NOMO-1 (cell line): ENCODE measurements around the gene ACOD1.

Source experiments
- DNase-seq, 2 experiments: peaks; one replicate each; lab custom pipeline; 2025; ENCODE audit not compliant: unreplicated experiment in 2 of 2; lab: John Stamatoyannopoulos, UW

ACOD1 gene

GRCh38 chr13:76983676-76984075 is 35.4 kb downstream of the ACOD1 start:
- DNase-seq, result no peak

GRCh38 chr13:76991432-76991795 is 43.1 kb downstream of the ACOD1 start:
- no peak for DNase-seq

- DNase-seq, result peak; percentile 90 to 98
These were observed 43.7 kb downstream of the ACOD1 start, which contains the start of gene CLN5 for GRCh38 chr13:76991796-76992547. Gene CLN5, plus strand, starts transcription at chr13:76992081. Its CDS starts 18 bp downstream, at chr13:76992099.

- DNase-seq, result peak in 1 of 2 experiments; percentile 49
These were observed 44.3 kb downstream of the ACOD1 start for GRCh38 chr13:76992548-76993001.

- DNase-seq, result no peak
These were observed 44.7 kb downstream of the ACOD1 start for GRCh38 chr13:76993021-76993420.

GRCh38 chr13:76993473-76993872 is 45.2 kb downstream of the ACOD1 start:
- DNase-seq, result no peak

- DNase-seq, result no peak
These were observed 46.0 kb downstream of the ACOD1 start for GRCh38 chr13:76994281-76994680.

GRCh38 chr13:77000475-77000874 is 52.2 kb downstream of the ACOD1 start:
- DNase-seq, result peak in 1 of 2 experiments; percentile 25

- DNase-seq, result no peak
These were observed 53.2 kb downstream of the ACOD1 start for GRCh38 chr13:77001540-77001939.

- no peak for DNase-seq
These were observed 53.8 kb downstream of the ACOD1 start for GRCh38 chr13:77001963-77002587.

GRCh38 chr13:77002590-77003190 is 54.4 kb downstream of the ACOD1 start:
- DNase-seq, result no peak
